ENCODE data around the gene AKAP14. TPM values are rescaled to one million over a fixed set of nuclear protein-coding genes. Genes with fewer than 3 reads are reported as not detected.
"Not testable (repeated sequence)": the region's sequence is repeated elsewhere in the genome, so short reads cannot be mapped to it uniquely, and the experiment has no call there.

The AKAP14 gene
- total RNA-seq, 1 donor from 2014 or later, result not detected

DNA sequence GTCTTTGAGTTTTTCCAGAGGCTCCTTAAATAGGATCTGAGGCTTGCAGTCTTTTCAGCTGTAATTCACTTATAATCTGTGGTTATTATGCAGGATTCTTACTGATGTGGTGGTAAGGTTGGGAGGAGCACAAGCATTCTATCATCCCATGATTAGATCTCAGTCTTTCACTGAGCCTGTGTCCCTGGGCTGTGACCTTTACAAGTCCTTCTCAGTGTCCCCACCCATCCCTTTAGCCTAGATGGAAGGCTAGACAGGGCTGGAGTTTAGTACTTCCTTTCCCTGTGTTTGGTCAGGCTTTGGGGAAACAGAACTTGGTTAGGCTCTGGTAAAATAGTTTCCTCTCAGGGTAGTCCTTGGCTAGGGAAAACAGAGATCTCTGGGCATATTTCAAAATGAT is 64.9 kb downstream of the AKAP14 start:
- no peak overlapping the region for H3K27ac Mint-ChIP-seq
- CTCF ChIA-PET, result no interaction called here
- no peaks in the 10 kb centered on the region for H3K4me1 Mint-ChIP-seq
- TF ChIP-seq, protein P1, sequence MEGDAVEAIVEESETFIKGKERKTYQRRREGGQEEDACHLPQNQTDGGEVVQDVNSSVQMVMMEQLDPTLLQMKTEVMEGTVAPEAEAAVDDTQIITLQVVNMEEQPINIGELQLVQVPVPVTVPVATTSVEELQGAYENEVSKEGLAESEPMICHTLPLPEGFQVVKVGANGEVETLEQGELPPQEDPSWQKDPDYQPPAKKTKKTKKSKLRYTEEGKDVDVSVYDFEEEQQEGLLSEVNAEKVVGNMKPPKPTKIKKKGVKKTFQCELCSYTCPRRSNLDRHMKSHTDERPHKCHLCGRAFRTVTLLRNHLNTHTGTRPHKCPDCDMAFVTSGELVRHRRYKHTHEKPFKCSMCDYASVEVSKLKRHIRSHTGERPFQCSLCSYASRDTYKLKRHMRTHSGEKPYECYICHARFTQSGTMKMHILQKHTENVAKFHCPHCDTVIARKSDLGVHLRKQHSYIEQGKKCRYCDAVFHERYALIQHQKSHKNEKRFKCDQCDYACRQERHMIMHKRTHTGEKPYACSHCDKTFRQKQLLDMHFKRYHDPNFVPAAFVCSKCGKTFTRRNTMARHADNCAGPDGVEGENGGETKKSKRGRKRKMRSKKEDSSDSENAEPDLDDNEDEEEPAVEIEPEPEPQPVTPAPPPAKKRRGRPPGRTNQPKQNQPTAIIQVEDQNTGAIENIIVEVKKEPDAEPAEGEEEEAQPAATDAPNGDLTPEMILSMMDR (IDR thresholded peaks at IDR 0.05), result no peak
- no peaks in the 10 kb centered on the region for H3K36me3 Mint-ChIP-seq (ENCODE audit: low read depth)
- intact Hi-C loops (cut with micrococcal nuclease), result no loop called here
- ATAC-seq (ENCODE audit: low read depth) (no peak), DNase-seq (no peak)
- H3K9me3 Mint-ChIP-seq, result peaks cover 1% of the 10 kb centered on the region
- H3K4me3 Mint-ChIP-seq, result no peak overlapping the region
- POLR2A ChIA-PET, result no interaction called here
- peaks cover 18% of the 10 kb centered on the region for H3K27me3 Mint-ChIP-seq

DNA sequence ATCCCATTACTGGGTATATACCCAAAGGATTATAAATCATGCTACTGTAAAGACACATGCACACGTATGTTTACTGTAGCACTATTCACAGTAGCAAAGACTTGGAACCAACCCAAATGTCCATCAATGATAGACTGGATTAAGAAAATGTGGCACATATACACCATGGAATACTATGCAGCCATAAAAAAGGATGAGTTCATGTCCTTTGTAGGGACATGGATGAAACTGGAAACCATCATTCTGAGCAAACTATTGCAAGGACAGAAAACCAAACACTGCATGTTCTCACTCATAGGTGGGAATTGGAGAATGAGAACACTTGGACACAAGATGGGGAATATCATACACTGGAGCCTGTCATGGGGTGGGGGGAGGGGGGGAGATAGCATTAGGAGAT is 71.1 kb downstream of the AKAP14 start:
- intact Hi-C loops (cut with micrococcal nuclease); H3K4me3 Mint-ChIP-seq; DNase-seq; H3K27me3 Mint-ChIP-seq; H3K36me3 Mint-ChIP-seq (ENCODE audit: low read depth); ATAC-seq (ENCODE audit: low read depth); CTCF ChIA-PET; H3K4me1 Mint-ChIP-seq; H3K9me3 Mint-ChIP-seq; H3K27ac Mint-ChIP-seq; POLR2A ChIA-PET: not testable (repeated sequence)

Other genes with a start within 250 kb of the AKAP14 start
- 330 and 338 TPM in 2 replicates for gene SEPTIN6, start 202.7 kb upstream of the AKAP14 start, total RNA-seq
- 9.7 and 9.9 TPM in 2 replicates for gene SOWAHD, start 137.3 kb upstream of the AKAP14 start, total RNA-seq
- gene RPL39, start 104.3 kb upstream of the AKAP14 start, total RNA-seq, result 3,684 and 4,270 TPM in 2 replicates
- gene UPF3B, start 42.9 kb upstream of the AKAP14 start, total RNA-seq, result 14.0 and 15.9 TPM in 2 replicates
- gene RNF113A, start 24.2 kb upstream of the AKAP14 start, total RNA-seq, result 27.1 and 28.1 TPM in 2 replicates
- 65.3 and 88.0 TPM in 2 replicates for gene NDUFA1, start 24.1 kb upstream of the AKAP14 start, total RNA-seq
- gene NKAP, start 47.9 kb downstream of the AKAP14 start, total RNA-seq, result 11.6 and 11.9 TPM in 2 replicates
- not detected in 2 replicates for gene RHOXF2B, start 181.8 kb downstream of the AKAP14 start, total RNA-seq
- not detected in 2 replicates for gene RHOXF1, start 220.0 kb downstream of the AKAP14 start, total RNA-seq

Measured in activated B cell treated with CpG ODN at 0.5 μM for 24 hours (primary cell).